ENCODE data around the gene ADGRV1.

- TF ChIP-seq CTCF (IDR thresholded peaks at IDR 0.05) = peak in 4 of 6 experiments; percentile 21 to 32 (median 28)
- no peak for TF ChIP-seq POLR2A (IDR thresholded peaks at IDR 0.05)
These were observed 150.9 kb downstream of the ADGRV1 start for GRCh38 chr5:90709323-90710155.

Data from Peyer's patch (tissue), 4 donors.